ENCODE measurements around the gene FAM151B.
"Not testable (repeated sequence)": the region's sequence is repeated elsewhere in the genome, so short reads cannot be mapped to it uniquely, and the experiment has no call there.

Gene FAM151B

GRCh38 chr5:80507663-80508062 is 19.8 kb downstream of the FAM151B start:
- DNase-seq = no peak

- no peak for DNase-seq
Observed at GRCh38 chr5:80508844-80509243, 20.9 kb downstream of the FAM151B start.

GRCh38 chr5:80509362-80509761 is 21.5 kb downstream of the FAM151B start:
- no peak for DNase-seq

GRCh38 chr5:80516826-80517225 is 28.9 kb downstream of the FAM151B start:
- no peak for DNase-seq

GRCh38 chr5:80540691-80541090 is 52.8 kb downstream of the FAM151B start:
- no peak for DNase-seq

GRCh38 chr5:80541392-80541791 is 53.5 kb downstream of the FAM151B start:
- no peak for DNase-seq

- no peak for DNase-seq
Observed at GRCh38 chr5:80554646-80555045, 66.7 kb downstream of the FAM151B start.

- DNase-seq = no peak
Observed at GRCh38 chr5:80555099-80555498, 67.2 kb downstream of the FAM151B start.

GRCh38 chr5:80559244-80559643 is 71.3 kb downstream of the FAM151B start:
- no peak for DNase-seq

GRCh38 chr5:80565330-80565729 is 77.4 kb downstream of the FAM151B start:
- DNase-seq = no peak

GRCh38 chr5:80566711-80567259 is 78.9 kb downstream of the FAM151B start:
- no peak for DNase-seq

- no peak for DNase-seq
Observed at GRCh38 chr5:80568251-80568650, 80.4 kb downstream of the FAM151B start.

- DNase-seq = no peak
Observed at GRCh38 chr5:80569086-80569960, 81.4 kb downstream of the FAM151B start.

- no peak for DNase-seq
Observed at GRCh38 chr5:80569961-80570786, 82.3 kb downstream of the FAM151B start, which contains the start of gene ANKRD34B. Gene ANKRD34B (minus strand): TSS chr5:80570280. CDS start chr5:80560019, 10,261 bp downstream.

GRCh38 chr5:80573062-80573461 is 85.2 kb downstream of the FAM151B start:
- DNase-seq = no peak

GRCh38 chr5:80576383-80576782 is 88.5 kb downstream of the FAM151B start:
- DNase-seq = no peak

GRCh38 chr5:80577707-80578106 is 89.8 kb downstream of the FAM151B start:
- DNase-seq = no peak

GRCh38 chr5:80579050-80579449 is 91.2 kb downstream of the FAM151B start:
- DNase-seq = no peak

GRCh38 chr5:80580291-80580690 is 92.4 kb downstream of the FAM151B start:
- not testable (repeated sequence) for DNase-seq

GRCh38 chr5:80584770-80585169 is 96.9 kb downstream of the FAM151B start:
- no peak for DNase-seq

GRCh38 chr5:80588858-80589540 is 101.1 kb downstream of the FAM151B start:
- no peak for DNase-seq

GRCh38 chr5:80590766-80591165 is 102.9 kb downstream of the FAM151B start:
- no peak for DNase-seq

- DNase-seq = no peak
Observed at GRCh38 chr5:80591352-80591751, 103.5 kb downstream of the FAM151B start.
